Chondrocyte (in vitro differentiated cells): ENCODE measurements around the gene ASB16. TPM values are rescaled to one million over a fixed set of nuclear protein-coding genes. Genes with fewer than 3 reads are reported as not detected.
A peak's percentile ranks its signal among the peaks of the same experiment; 100 is the strongest.

Experiments used
- DNase-seq: peaks from one replicate; pipeline ENCODE4 v3.0.0; 2021; ENCODE audit warnings: mixed read lengths, low spot score
- H3K27ac Mint-ChIP-seq: one replicate; pipeline ENCODE4 v1.8.0; 2021; ENCODE audit warnings: mild to moderate bottlenecking, moderate library complexity, mixed read lengths; ENCODE audit not compliant: unreplicated experiment
- H3K27me3 Mint-ChIP-seq: 2 replicates; pipeline ENCODE4 v1.8.0; 2021; ENCODE audit warnings: low read depth, mixed read lengths
- H3K36me3 Mint-ChIP-seq: 2 replicates; pipeline ENCODE4 v1.8.0; 2021; ENCODE audit warnings: low read depth, mixed read lengths
- H3K4me1 Mint-ChIP-seq: 2 replicates; pipeline ENCODE4 v1.8.0; 2021; ENCODE audit warnings: low read depth, mild to moderate bottlenecking, mixed read lengths
- H3K4me3 Mint-ChIP-seq: one replicate; pipeline ENCODE4 v1.8.0; 2021; ENCODE audit warnings: mild to moderate bottlenecking, moderate library complexity, mixed read lengths; ENCODE audit not compliant: unreplicated experiment
- H3K9me3 Mint-ChIP-seq: 2 replicates; pipeline ENCODE4 v1.8.0; 2021; ENCODE audit warnings: low read depth, mixed read lengths
- CTCF ChIP-seq: fragments of 200-600 bp; sonication (generic); IDR thresholded peaks from 2 replicates; pipeline ENCODE4 v1.5.0; 2021; ENCODE audit warnings: antibody characterized with exemption, mild to moderate bottlenecking, moderate library complexity
- total RNA-seq: library from RNA; stranded (reverse); gene quantifications from 3 replicates; pipeline ENCODE4 v1.2.1, GENCODE V29; 2021

ASB16 gene
- total RNA-seq, 1 donor from 2014 or later = not detected

- peaks cover 36% of the 10 kb centered on the region for H3K4me1 Mint-ChIP-seq
- H3K36me3 Mint-ChIP-seq = peaks cover 22% of the 10 kb centered on the region
- peak overlapping the region; percentile 70 for H3K4me3 Mint-ChIP-seq
- no peak for DNase-seq
- no peak overlapping the region for H3K27ac Mint-ChIP-seq
- peak; percentile 79 for TF ChIP-seq CTCF
- no peaks in the 10 kb centered on the region for H3K27me3 Mint-ChIP-seq
- H3K9me3 Mint-ChIP-seq = no peaks in the 10 kb centered on the region
Measured at GRCh38 chr17:44218344-44219107, 48.0 kb downstream of the ASB16 start.

DNA sequence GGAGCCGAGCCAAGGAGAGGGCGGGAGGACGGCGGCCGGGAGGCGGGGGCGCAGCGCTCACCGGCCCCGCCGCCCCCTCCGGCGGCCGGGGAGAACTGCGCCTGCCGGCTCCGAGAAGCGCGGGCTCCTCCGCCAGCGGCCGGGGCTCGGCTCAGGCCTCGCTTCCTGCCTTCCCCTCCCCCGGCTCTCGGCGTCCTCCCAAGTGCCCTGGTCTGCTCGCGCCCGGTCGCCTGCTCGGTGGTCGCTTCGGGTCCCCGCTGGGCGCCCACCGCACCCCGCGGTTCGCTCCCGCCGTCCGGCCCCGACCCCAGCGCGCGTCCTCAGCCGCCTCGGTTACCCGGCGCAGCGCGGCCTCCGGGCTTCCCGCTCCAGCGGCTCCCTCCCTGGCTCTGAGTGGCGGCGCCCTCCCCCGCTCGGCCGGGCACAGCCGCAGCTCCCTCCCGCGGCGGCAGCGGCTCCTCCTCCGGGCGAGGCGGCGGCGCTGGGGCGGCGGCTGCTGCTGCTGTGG is 48.7 kb downstream of the ASB16 start:
- DNase-seq = no peak
- Mint-ChIP-seq H3K4me3 (peak overlapping the region; percentile 22), H3K36me3 (peaks cover 17% of the 10 kb centered on the region), H3K27ac (no peak overlapping the region), H3K27me3 (no peaks in the 10 kb centered on the region), H3K9me3 (no peaks in the 10 kb centered on the region), H3K4me1 (peaks cover 39% of the 10 kb centered on the region)
- peak; percentile 41 for TF ChIP-seq CTCF

- Mint-ChIP-seq H3K4me1 (peaks cover 39% of the 10 kb centered on the region), H3K4me3 (peak within 1 kb of the TSS; percentile 87), H3K36me3 (peaks cover 15% of the 10 kb centered on the region), H3K27me3 (no peaks in the 10 kb centered on the region), H3K9me3 (no peaks in the 10 kb centered on the region), H3K27ac (peak within 1 kb of the TSS; percentile 96)
- TF ChIP-seq CTCF = no peak
- no peak for DNase-seq
Measured at GRCh38 chr17:44219616-44220212, 49.2 kb downstream of the ASB16 start, which contains the start of gene UBTF. UBTF (minus strand) TSS chr17:44219675; CDS start chr17:44218229, 1,446 bp downstream.

GRCh38 chr17:44220213-44221083 is 49.9 kb downstream of the ASB16 start:
- H3K4me3 Mint-ChIP-seq = peak overlapping the region; percentile 90
- no peak for DNase-seq
- H3K9me3 Mint-ChIP-seq = no peaks in the 10 kb centered on the region
- peak overlapping the region; percentile 98 for H3K27ac Mint-ChIP-seq
- no peaks in the 10 kb centered on the region for H3K27me3 Mint-ChIP-seq
- no peak for TF ChIP-seq CTCF
- H3K36me3 Mint-ChIP-seq = peaks cover 10% of the 10 kb centered on the region
- peaks cover 39% of the 10 kb centered on the region for H3K4me1 Mint-ChIP-seq
